HCT116 (cell line): Measurements from ENCODE around the gene PC. TPM values are rescaled to one million over a fixed set of nuclear protein-coding genes. Genes with fewer than 3 reads are reported as not detected.

Experiments used
- ATAC-seq: fragments of 200-7000 bp; cut with Tn5 transposase; 2 replicates; pipeline ENCODE4 v1.9.1; 2020; ENCODE audit warnings: mild to moderate bottlenecking, moderate library complexity
- BruUV-seq: library from RNA; stranded (reverse); fragments of 400-500 nt; replicated peaks from 2 replicates; lab custom pipeline; 2021; lab: Mats Ljungman, UMichigan
- CTCF ChIA-PET: fragments of 300-600 bp; sonication (Branson Sonifier 250); formaldehyde crosslinking; loops from one replicate; lab custom pipeline; 2021; ENCODE audit warnings: antibody characterized with exemption; lab: Charles Lee
- POLR2A ChIA-PET: fragments of 300-600, 350-600 bp; sonication (Branson Sonifier 250); formaldehyde crosslinking; loops from one replicate; lab custom pipeline; 2021; ENCODE audit warnings: antibody characterized with exemption; lab: Charles Lee
- RAD21 ChIA-PET, 2 experiments: fragments of 300-600 bp; sonication (Branson Sonifier 250); formaldehyde crosslinking; loops; one replicate each; lab custom pipeline; 2023; ENCODE audit warnings: low total read pairs in 2 of 2; ENCODE audit not compliant: uncharacterized antibody in 2 of 2, unreplicated experiment in 2 of 2, low non-redundant PET in 1 of 2; lab: Charles Lee
- DNase-seq: peaks from one replicate; pipeline ENCODE4 v3.0.0-alpha.2; 2010; ENCODE audit warnings: low read depth, low spot score
- H2AFZ ChIP-seq: fragments of 200-600 bp; shearing (Covaris generic), sonication (generic); 2 replicates; pipeline ENCODE4 v1.6.1; 2017; ENCODE audit warnings: low read depth, mixed run types, mixed read lengths, antibody characterized with exemption, low read length; ENCODE audit not compliant: poor library complexity, severe bottlenecking
- H3K27ac ChIP-seq: 2 replicates; pipeline ENCODE4 v1.5.1; 2012; ENCODE audit warnings: low read depth, low read length
- H3K27me3 ChIP-seq: fragments of 200-600 bp; sonication (generic); 2 replicates; pipeline ENCODE4 v1.6.1; 2016; ENCODE audit warnings: mixed run types, low read length, mixed read lengths; ENCODE audit not compliant: insufficient read depth
- H3K36me3 ChIP-seq, 2 experiments: fragments of 200-500 bp in 1 of 2; fragments of 200-600 bp in 1 of 2; sonication (Bioruptor generic) in 1 of 2; sonication (generic) in 1 of 2; 2 replicates each; pipeline versions ENCODE4 v1.5.1 to v1.6.1; 2014 to 2016; ENCODE audit warnings: low read length in 2 of 2, inconsistent platforms in 1 of 2, mixed read lengths in 1 of 2, mixed run types in 1 of 2; ENCODE audit not compliant: insufficient read depth in 2 of 2, control insufficient read depth in 1 of 2
- H3K4me1 ChIP-seq, 2 experiments: fragments of 200-600 bp in 1 of 2; sonication (generic) in 1 of 2; 2 replicates each; pipeline versions ENCODE4 v1.5.1 to v1.6.1; 2012 to 2017; ENCODE audit warnings: low read length in 2 of 2, inconsistent platforms in 1 of 2, mild to moderate bottlenecking in 1 of 2, mixed read lengths in 1 of 2, mixed run types in 1 of 2, moderate library complexity in 1 of 2; ENCODE audit not compliant: insufficient read depth in 2 of 2, control insufficient read depth in 1 of 2
- H3K4me2 ChIP-seq: fragments of 200-600 bp; sonication (generic); 2 replicates; pipeline ENCODE4 v1.6.1; 2017; ENCODE audit warnings: mixed run types, low read length, mixed read lengths
- H3K4me3 ChIP-seq, 2 experiments: fragments of 200-600 bp in 1 of 2; sonication (generic) in 1 of 2; replicated peaks in 1 of 2; 2 replicates each; pipeline ENCODE4 v1.5.1; 2011 to 2016; ENCODE audit warnings: low read length in 2 of 2, control low read depth in 1 of 2, low read depth in 1 of 2, mild to moderate bottlenecking in 1 of 2, mixed read lengths in 1 of 2, mixed run types in 1 of 2
- H3K79me2 ChIP-seq: fragments of 200-600 bp; sonication (generic); 2 replicates; pipeline ENCODE4 v1.6.1; 2017; ENCODE audit warnings: mild to moderate bottlenecking, mixed run types, low read length, moderate library complexity, mixed read lengths; ENCODE audit not compliant: insufficient read depth
- H3K9ac ChIP-seq: fragments of 200-600 bp; sonication (generic); 2 replicates; pipeline ENCODE4 v1.6.1; 2016; ENCODE audit warnings: low read length, mixed read lengths
- H3K9me2 ChIP-seq: fragments of 200-600 bp; sonication (generic), shearing (Covaris generic); 2 replicates; pipeline ENCODE4 v1.6.1; 2017; ENCODE audit warnings: mixed run types, mild to moderate bottlenecking, moderate library complexity; ENCODE audit not compliant: insufficient read depth
- H3K9me3 ChIP-seq, 2 experiments: fragments of 200-500 bp in 1 of 2; fragments of 200-600 bp in 1 of 2; sonication (Bioruptor generic) in 1 of 2; sonication (generic) in 1 of 2; 2 replicates each; pipeline ENCODE4 v1.6.1; 2014 to 2017; ENCODE audit warnings: low read length in 2 of 2, mixed read lengths in 2 of 2, inconsistent platforms in 1 of 2, low read depth in 1 of 2, mild to moderate bottlenecking in 1 of 2, mixed run types in 1 of 2, moderate library complexity in 1 of 2; ENCODE audit not compliant: control insufficient read depth in 1 of 2, insufficient read depth in 1 of 2
- H4K20me1 ChIP-seq: fragments of 200-600 bp; sonication (generic), shearing (Covaris generic); 2 replicates; pipeline ENCODE4 v1.6.1; 2017; ENCODE audit warnings: mixed run types, mild to moderate bottlenecking, moderate library complexity; ENCODE audit not compliant: insufficient read depth
- EGR1 ChIP-seq: IDR thresholded peaks from 2 replicates; pipeline ENCODE4 v1.6.1; 2012; ENCODE audit warnings: low read depth
- POLR2A ChIP-seq: IDR thresholded peaks from 2 replicates; pipeline ENCODE4 v1.7.0; 2011; ENCODE audit warnings: borderline replicate concordance; ENCODE audit not compliant: insufficient read depth, insufficient read length; ENCODE audit errors: extremely low read depth
- POLR2AphosphoS5 ChIP-seq: IDR thresholded peaks from 2 replicates; pipeline ENCODE4 v1.6.1; 2011; ENCODE audit warnings: mild to moderate bottlenecking, low read depth, low read length, moderate library complexity
- SIN3A ChIP-seq: IDR thresholded peaks from 2 replicates; pipeline ENCODE4 v1.6.1; 2012; ENCODE audit warnings: low read depth
- YY1 ChIP-seq: IDR thresholded peaks from 2 replicates; pipeline ENCODE4 v1.6.1; 2011; ENCODE audit warnings: low read length, low read depth, moderate library complexity, mild to moderate bottlenecking; ENCODE audit not compliant: insufficient replicate concordance; ENCODE audit errors: extremely low read depth
- intact Hi-C: fragments of 100-400 bp; cut with micrococcal nuclease; formaldehyde crosslinking; loops from 2 replicates; pipeline ENCODE4 v1.10.0; 2022
- total RNA-seq: library from RNA; stranded (reverse); gene quantifications from one replicate; pipeline ENCODE4 v1.2.1, GENCODE V29; 2021; ENCODE audit not compliant: unreplicated experiment
- TF ChIP-seq, protein P1 (sequence below): IDR thresholded peaks from 2 replicates; pipeline ENCODE4 v1.6.1; 2012
- TF ChIP-seq, protein P2 (sequence below): IDR thresholded peaks from 2 replicates; pipeline ENCODE4 v1.6.1; 2011; ENCODE audit warnings: mild to moderate bottlenecking, low read length, moderate library complexity; ENCODE audit not compliant: insufficient replicate concordance; ENCODE audit errors: extremely low read depth

Gene PC
- total RNA-seq, 1 experiment from 2014 or later, result 24.1 TPM

DNA sequence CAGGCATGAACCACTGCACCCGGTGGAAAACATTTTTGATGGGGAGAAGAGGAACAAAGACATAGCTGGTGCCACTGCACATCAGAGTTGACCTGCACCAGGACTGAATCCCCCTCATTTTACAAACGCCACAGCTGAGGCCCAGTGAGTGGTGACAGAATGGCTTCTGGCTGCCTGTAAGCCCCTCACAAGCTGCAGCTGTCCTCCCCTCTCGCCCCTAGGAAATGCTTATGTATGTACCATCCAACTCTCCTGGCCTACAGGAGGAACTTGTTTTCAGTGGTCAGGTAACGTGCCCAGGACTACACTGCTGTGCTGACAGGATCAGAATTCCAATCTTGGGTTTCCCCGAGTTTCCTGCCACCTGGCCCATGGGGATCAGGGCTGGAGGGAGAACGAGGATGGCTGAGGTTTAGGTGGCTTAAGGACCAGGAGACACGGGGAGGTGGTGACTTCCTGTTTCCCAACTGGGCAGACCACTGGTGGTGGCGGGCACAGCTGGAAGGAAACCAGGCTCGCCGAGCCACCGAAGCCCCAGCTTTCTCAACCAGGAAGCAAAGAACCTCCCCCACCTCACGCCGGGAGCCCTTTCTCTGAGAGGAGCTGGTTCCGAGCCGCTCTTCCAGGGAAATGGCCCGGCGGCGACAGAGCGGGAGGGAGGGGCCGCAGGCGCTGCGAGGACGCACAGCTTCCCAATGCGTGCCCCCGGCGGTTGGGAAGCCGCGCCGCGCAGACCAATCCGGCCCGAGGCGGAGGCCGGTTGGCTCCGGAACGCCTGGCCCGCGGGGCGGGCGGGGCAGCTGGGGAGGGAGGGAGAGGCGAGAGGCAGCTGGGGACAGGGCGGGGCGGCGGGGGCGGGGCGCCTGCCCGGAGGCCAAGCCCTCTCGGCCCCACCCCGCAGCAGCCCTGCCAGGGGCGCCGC is 102.3 kb downstream of the PC start:
- Histone ChIP-seq H2AFZ (no peak overlapping the region), H3K9me2 (no peaks in the 10 kb centered on the region), H4K20me1 (no peaks in the 10 kb centered on the region), H3K36me3 (peaks cover 0 to 4% of the 10 kb centered on the region in 2 experiments; a peak in 1 of 4 replicates), H3K79me2 (peaks cover 23% of the 10 kb centered on the region), H3K4me3 (peak overlapping the region; percentile 66 to 74), H3K27ac (peak overlapping the region; percentile 97), H3K4me1 (peaks cover 11 to 30% of the 10 kb centered on the region in 2 experiments), H3K9me3 (no peaks in the 10 kb centered on the region), H3K9ac (peak overlapping the region; percentile 95), H3K27me3 (no peaks in the 10 kb centered on the region), H3K4me2 (peak overlapping the region; percentile 91)
- POLR2A ChIA-PET, result interaction anchor here (0.7 to 1.4 kb wide), 7 partner anchors 11 to 200 kb away, joined by 3 to 7 read pairs (median 4); partner anchors contain the start of gene RCE1
- BruUV-seq, result TSS peak; percentile 94
- CTCF ChIA-PET, result interaction anchor here (0.7 to 1.1 kb wide), 4 partner anchors 28 to 181 kb away, joined by 3 to 4 read pairs (median 4); no protein-coding TSS in a partner anchor
- RAD21 ChIA-PET, result interaction anchor here (0.6 to 1.1 kb wide), 3 partner anchors 27 to 543 kb away, joined by 3 read pairs; no protein-coding TSS in a partner anchor
- intact Hi-C loops, result no loop called here
- peak; percentile 86 for ATAC-seq
- peak; percentile 82 for DNase-seq
- TF ChIP-seq, protein P1, sequence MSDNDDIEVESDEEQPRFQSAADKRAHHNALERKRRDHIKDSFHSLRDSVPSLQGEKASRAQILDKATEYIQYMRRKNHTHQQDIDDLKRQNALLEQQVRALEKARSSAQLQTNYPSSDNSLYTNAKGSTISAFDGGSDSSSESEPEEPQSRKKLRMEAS, result peak; percentile 55; the same call in 1 of the 2 replicates
- TF ChIP-seq YY1 (peak; percentile 28), EGR1 (no peak), SIN3A (peak; percentile 39; the same call in 1 of the 2 replicates), POLR2AphosphoS5 (peak; percentile 88), POLR2A (peak; percentile 63)
- TF ChIP-seq, protein P2, sequence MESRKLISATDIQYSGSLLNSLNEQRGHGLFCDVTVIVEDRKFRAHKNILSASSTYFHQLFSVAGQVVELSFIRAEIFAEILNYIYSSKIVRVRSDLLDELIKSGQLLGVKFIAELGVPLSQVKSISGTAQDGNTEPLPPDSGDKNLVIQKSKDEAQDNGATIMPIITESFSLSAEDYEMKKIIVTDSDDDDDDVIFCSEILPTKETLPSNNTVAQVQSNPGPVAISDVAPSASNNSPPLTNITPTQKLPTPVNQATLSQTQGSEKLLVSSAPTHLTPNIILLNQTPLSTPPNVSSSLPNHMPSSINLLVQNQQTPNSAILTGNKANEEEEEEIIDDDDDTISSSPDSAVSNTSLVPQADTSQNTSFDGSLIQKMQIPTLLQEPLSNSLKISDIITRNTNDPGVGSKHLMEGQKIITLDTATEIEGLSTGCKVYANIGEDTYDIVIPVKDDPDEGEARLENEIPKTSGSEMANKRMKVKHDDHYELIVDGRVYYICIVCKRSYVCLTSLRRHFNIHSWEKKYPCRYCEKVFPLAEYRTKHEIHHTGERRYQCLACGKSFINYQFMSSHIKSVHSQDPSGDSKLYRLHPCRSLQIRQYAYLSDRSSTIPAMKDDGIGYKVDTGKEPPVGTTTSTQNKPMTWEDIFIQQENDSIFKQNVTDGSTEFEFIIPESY, result no peak
